ENCODE measurements around the gene METTL1.

Gene METTL1

GRCh38 chr12:57765698-57766463 lies 6.0 kb downstream of the METTL1 start:
- DNase-seq (peak in 1 of 2 donors; percentile 24), ATAC-seq (peak; percentile 44)
- no peaks in the 10 kb centered on the region for H3K9me3 Mint-ChIP-seq
- peak overlapping the region in 1 of 2 donors; percentile 83 for H3K27ac Mint-ChIP-seq
- H3K27me3 Mint-ChIP-seq: peaks cover 8% of the 10 kb centered on the region
- peaks cover 69% of the 10 kb centered on the region for H3K4me1 Mint-ChIP-seq
- H3K4me3 Mint-ChIP-seq: peak overlapping the region; percentile 88 to 97

- DNase-seq: peak; percentile 65 to 67
These were observed 6.8 kb downstream of the METTL1 start for GRCh38 chr12:57765003-57765697.

GRCh38 chr12:57764662-57765002 lies 7.3 kb downstream of the METTL1 start:
- Mint-ChIP-seq H3K9me3 (no peaks in the 10 kb centered on the region), H3K27ac (peak overlapping the region in 1 of 2 donors; percentile 51), H3K27me3 (peaks cover 8% of the 10 kb centered on the region), H3K4me1 (peaks cover 61% of the 10 kb centered on the region), H3K4me3 (peak overlapping the region; percentile 88 to 97)
- DNase-seq: no peak
- peak; percentile 26 for ATAC-seq

More at GRCh38 chr12:57765003-57765697, 6.8 kb downstream of the METTL1 start:
- H3K27me3 Mint-ChIP-seq: peaks cover 8% of the 10 kb centered on the region
- peaks cover 64% of the 10 kb centered on the region for H3K4me1 Mint-ChIP-seq
- no peaks in the 10 kb centered on the region for H3K9me3 Mint-ChIP-seq
- peak; percentile 81 for ATAC-seq
- H3K4me3 Mint-ChIP-seq: peak overlapping the region; percentile 88 to 97
- H3K27ac Mint-ChIP-seq: peak overlapping the region; percentile 77 to 83

GRCh38 chr12:57763881-57764661 lies 7.8 kb downstream of the METTL1 start:
- no peaks in the 10 kb centered on the region for H3K9me3 Mint-ChIP-seq
- peak overlapping the region; percentile 88 to 97 for H3K4me3 Mint-ChIP-seq
- peaks cover 66% of the 10 kb centered on the region for H3K4me1 Mint-ChIP-seq
- peak overlapping the region in 1 of 2 donors; percentile 57 for H3K27ac Mint-ChIP-seq
- DNase-seq: no peak
- no peak for ATAC-seq
- H3K27me3 Mint-ChIP-seq: peaks cover 8% of the 10 kb centered on the region

- no peak for ATAC-seq
- no peaks in the 10 kb centered on the region for H3K9me3 Mint-ChIP-seq
- peaks cover 8% of the 10 kb centered on the region for H3K27me3 Mint-ChIP-seq
- H3K4me1 Mint-ChIP-seq: peaks cover 73% of the 10 kb centered on the region
- no peak for DNase-seq
- H3K27ac Mint-ChIP-seq: no peak overlapping the region
- no peak overlapping the region for H3K4me3 Mint-ChIP-seq
These were observed 9.4 kb downstream of the METTL1 start for GRCh38 chr12:57762463-57762862.

DNA sequence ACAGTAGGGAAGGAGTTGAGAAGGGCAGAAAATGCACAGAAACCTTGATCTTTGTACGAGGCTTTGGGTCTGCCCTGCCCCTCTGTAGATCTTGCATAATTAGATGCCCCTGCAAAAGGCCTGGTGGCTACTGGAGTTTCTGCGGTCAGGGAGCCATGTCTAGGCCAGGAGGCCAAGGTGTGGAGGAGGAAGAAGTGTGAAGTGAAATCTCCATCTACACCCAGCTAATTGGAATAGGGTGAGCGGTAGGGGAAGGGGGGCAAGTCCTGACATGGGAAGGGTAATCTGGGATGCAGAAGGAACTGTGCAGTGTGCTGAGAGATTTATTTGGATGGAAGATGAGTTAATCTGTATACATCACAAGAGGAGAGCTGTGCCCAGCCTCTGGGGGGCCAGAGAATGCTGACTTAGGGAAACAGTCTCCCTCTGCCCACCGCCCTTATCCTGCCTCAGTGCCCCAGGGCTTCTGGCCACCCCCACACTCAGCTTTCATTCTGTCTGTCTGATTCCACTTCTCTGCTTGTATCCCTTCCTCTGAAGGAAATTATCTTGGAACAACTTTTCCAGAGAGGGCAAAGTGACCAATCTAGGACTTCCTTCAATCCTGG lies 10.4 kb downstream of the METTL1 start:
- Mint-ChIP-seq H3K9me3 (no peaks in the 10 kb centered on the region), H3K4me1 (peaks cover 70% of the 10 kb centered on the region), H3K27ac (no peak overlapping the region), H3K4me3 (no peak overlapping the region), H3K27me3 (peaks cover 4% of the 10 kb centered on the region)
- no peak for ATAC-seq
- DNase-seq: no peak

GRCh38 chr12:57760347-57760982 lies 11.4 kb downstream of the METTL1 start:
- no peak overlapping the region for H3K27ac Mint-ChIP-seq
- no peak for ATAC-seq

DNA sequence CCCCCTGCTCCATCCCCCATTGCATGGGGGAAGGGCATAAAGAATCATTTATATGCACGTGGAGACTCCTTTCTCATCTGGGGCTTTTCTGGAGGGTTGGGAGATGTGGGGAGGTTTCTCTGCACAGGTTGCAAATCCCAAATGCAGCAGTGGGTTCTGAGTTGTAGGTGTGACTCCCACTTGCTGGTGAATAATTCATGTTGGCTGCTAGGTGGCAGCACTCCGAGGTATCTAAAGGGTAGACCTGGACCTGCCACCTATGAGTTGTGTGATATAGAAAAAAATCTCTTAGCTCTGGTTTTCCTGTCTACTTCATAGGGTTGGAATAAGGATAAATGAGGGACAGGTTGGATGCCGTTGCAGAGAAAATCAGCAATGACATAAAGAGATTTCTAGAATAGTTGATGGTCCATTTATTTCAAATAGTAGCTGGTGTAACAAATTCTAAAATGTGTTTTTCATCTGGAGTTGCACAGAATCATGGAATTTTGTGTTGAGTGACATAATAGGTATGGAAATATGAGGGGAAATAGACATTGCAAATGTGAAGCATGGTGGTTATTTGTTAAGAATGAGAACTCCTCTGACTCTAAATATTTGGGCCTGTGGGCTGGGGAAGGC lies 12.4 kb downstream of the METTL1 start:
- Mint-ChIP-seq H3K4me3 (no peak overlapping the region), H3K9me3 (no peaks in the 10 kb centered on the region), H3K27me3 (no peaks in the 10 kb centered on the region), H3K4me1 (peaks cover 59% of the 10 kb centered on the region), H3K27ac (no peak overlapping the region)
- DNase-seq (no peak), ATAC-seq (peak; percentile 42)

More at GRCh38 chr12:57760347-57760982, 11.4 kb downstream of the METTL1 start:
- Mint-ChIP-seq H3K9me3 (no peaks in the 10 kb centered on the region), H3K27me3 (no peaks in the 10 kb centered on the region), H3K4me1 (peaks cover 65% of the 10 kb centered on the region), H3K4me3 (no peak overlapping the region)
- no peak for DNase-seq

DNA sequence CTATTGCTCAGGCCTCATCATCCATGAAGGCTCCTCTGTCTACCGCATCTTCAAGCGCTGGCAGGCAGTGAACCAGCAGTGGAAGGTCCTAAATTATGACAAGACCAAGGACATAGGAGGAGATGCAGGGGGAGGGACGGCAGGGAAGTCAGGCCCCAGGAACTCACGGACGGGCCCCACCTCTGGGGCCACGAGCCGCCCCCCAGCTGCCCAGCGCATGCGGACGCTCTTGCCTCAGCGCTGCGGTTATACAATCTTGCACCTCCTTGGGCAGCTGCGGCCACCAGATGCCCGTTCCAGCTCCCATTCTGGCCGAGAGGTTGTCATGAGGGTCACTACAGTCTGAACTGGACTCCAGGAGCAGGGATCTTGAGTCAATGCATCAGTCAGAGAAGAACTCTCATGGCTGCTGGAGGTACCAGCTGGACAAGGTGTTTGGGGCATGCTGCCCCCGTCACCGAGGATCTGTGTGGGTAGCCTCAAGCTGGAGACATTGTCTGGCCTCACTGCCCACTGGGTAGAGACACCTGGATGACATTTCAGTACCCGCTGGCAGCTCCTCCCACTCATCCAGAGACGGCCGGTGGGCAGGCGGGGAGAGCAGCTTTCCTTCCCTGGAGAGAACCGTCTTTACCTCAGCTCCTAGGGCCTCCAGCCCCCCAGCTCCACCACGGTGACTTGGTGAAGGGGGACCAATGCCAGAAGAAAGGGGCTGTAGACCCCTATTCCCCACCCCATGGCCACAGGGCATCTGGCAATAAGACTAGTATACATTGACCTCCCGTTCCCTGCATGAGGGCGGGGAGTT lies 13.1 kb downstream of the METTL1 start:
- Mint-ChIP-seq H3K27me3 (no peaks in the 10 kb centered on the region), H3K4me1 (peaks cover 59% of the 10 kb centered on the region), H3K9me3 (no peaks in the 10 kb centered on the region), H3K4me3 (no peak overlapping the region), H3K27ac (no peak overlapping the region)
- ATAC-seq (no peak), DNase-seq (no peak)

DNA sequence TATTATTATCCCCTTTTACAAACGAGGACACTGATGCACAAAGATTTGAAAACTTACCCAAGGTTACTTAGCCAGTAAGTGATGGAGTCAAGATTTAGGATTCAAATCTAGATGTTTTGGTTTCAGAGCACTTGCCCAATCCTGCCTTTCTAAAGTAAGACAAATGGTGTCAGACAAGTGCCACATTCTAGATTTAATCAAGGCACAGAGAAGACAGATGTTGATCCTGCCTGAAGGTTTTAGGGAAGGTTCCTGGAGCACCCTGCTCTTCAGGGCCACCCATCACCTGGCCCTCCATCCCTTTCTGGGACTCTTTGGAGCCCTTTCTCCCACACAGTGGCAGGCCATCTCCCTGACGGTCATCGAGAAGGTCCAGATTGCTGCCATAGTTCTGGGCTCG lies 14.1 kb downstream of the METTL1 start:
- H3K9me3 Mint-ChIP-seq: no peaks in the 10 kb centered on the region
- ATAC-seq (no peak), DNase-seq (no peak)
- H3K4me1 Mint-ChIP-seq: peaks cover 64% of the 10 kb centered on the region
- H3K4me3 Mint-ChIP-seq: no peak overlapping the region
- no peak overlapping the region for H3K27ac Mint-ChIP-seq
- H3K27me3 Mint-ChIP-seq: no peaks in the 10 kb centered on the region

- Mint-ChIP-seq H3K9me3 (no peaks in the 10 kb centered on the region), H3K4me3 (peak overlapping the region; percentile 92 to 93), H3K27ac (peak overlapping the region; percentile 87), H3K4me1 (peaks cover 64% of the 10 kb centered on the region), H3K27me3 (no peaks in the 10 kb centered on the region)
- peak; percentile 75 to 76 for DNase-seq
- ATAC-seq: peak; percentile 44
These were observed 15.2 kb downstream of the METTL1 start for GRCh38 chr12:57756406-57757341.

GRCh38 chr12:57755454-57756372 lies 16.2 kb downstream of the METTL1 start:
- Mint-ChIP-seq H3K4me3 (peak overlapping the region; percentile 92 to 93), H3K4me1 (peaks cover 64% of the 10 kb centered on the region), H3K27me3 (no peaks in the 10 kb centered on the region), H3K9me3 (no peaks in the 10 kb centered on the region), H3K27ac (peak overlapping the region; percentile 31 to 87)
- ATAC-seq (no peak), DNase-seq (no peak)
